ENCODE measurements around the gene HS3ST1.

HS3ST1 gene

DNA sequence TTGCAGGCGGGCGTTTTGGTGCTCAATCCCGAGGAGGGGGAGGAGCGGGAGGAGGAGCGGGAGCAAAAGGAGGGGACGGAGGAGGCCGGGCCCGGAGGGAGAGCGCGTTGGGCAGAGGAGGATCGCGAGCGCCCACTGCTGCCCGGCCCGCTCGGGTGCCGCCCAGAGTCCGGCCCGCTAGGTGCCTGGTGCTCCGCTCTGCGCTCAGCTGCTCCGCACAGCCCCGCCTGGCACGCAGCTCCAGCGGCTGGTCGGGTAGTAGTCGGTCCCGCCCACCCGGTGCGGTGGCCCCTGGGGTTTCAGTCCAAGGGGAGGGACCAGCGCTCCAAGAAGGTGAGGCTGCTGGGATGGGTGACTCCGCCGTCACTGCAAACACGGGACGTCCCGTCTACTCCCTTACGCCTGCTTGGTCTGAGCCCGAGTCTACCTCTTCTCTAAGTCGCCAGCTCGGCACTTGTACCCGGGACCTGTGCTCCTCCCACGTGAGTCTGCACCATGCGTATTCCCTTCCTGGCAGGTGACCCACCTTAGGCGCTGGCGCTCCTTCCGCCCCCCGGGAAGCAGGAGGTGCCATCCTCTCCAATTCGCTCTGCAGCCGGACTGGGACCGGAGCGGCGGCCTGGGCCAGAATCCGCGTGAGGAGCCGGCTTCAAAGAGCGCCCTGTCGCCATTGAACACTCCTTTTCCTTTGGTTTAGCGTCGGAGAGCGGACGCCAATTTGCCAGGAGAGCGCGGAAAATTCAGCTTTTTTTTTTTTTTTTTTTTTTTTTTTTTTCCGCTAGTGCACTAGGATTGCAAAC is 405 bp upstream of the HS3ST1 start:
- DNase-seq (ENCODE audit: low read depth, low spot score): no peak
- POLR2A ChIA-PET: no interaction called here
- no peak overlapping the region for H3K4me3 ChIP-seq (ENCODE audit: low read depth, low read length)

DNA sequence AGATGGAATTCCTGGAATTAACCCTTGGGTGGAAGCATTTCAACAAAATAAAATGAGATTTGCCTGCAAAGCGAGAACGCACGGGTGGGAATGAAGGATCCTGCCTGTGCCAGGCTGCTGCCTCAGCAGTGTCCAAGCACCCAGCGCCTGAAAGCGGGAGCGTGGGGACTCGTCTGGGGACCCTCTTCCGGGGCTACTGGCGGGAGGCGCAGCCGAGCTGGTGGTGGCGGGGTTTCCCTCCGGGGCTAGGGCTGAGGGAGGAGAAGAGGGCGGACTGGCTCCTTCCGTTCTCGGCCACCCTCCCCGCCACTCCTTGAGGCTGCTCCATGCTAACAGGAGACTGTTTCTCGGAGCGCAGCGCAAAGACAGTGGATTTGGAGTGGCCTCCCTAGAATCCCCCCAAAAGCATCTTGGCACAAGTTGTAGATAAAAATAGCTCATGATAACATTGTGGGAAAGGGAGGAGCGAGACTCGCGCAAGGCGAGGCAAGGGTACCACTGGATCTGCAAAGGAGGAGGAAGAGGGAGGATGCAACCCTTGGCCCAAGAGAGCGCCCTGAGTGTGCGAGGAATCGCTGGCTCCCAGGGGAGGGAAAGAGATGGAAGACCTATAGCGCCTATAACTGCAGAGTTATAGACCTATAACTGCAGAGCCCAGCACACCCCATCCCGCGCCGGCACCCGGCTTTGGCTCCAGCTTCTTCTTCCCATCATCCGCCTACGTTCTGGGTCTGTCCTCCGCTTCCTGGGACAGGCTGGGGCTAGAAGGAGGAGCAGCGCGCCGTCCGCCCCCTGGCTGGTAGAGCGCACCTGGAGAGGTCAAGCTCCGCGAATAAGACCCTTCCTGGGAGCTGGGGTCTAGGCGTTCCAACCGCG is 1.3 kb downstream of the HS3ST1 start:
- ChIA-PET CTCF (no interaction called here), POLR2A (no interaction called here)
- no peak for TF ChIP-seq CTCF (IDR thresholded peaks at IDR 0.05; ENCODE audit: insufficient read depth, low read length, missing control alignments)
- no peak for DNase-seq (ENCODE audit: low read depth, low spot score)
- H3K4me3 ChIP-seq (ENCODE audit: low read depth, low read length): no peak overlapping the region

More for the DNA sequence above, 405 bp upstream of the HS3ST1 start:
- peak; percentile 29 for TF ChIP-seq CTCF (IDR thresholded peaks at IDR 0.05; ENCODE audit: insufficient read depth, low read length, missing control alignments)
- CTCF ChIA-PET: no interaction called here

- POLR2A ChIA-PET: no interaction called here
- no peak for DNase-seq (ENCODE audit: low read depth, low spot score)
- no peak for TF ChIP-seq CTCF (IDR thresholded peaks at IDR 0.05; ENCODE audit: insufficient read depth, low read length, missing control alignments)
- H3K4me3 ChIP-seq (ENCODE audit: low read depth, low read length): no peak overlapping the region
- CTCF ChIA-PET: no interaction called here
Observed at GRCh38 chr4:11426731-11427120, 2.0 kb downstream of the HS3ST1 start.

GRCh38 chr4:11426003-11426402 is 2.7 kb downstream of the HS3ST1 start:
- DNase-seq (ENCODE audit: low read depth, low spot score): no peak
- POLR2A ChIA-PET: no interaction called here
- no peak overlapping the region for H3K4me3 ChIP-seq (ENCODE audit: low read depth, low read length)
- CTCF ChIA-PET: no interaction called here
- TF ChIP-seq CTCF (IDR thresholded peaks at IDR 0.05; ENCODE audit: insufficient read depth, low read length, missing control alignments): no peak

DNA sequence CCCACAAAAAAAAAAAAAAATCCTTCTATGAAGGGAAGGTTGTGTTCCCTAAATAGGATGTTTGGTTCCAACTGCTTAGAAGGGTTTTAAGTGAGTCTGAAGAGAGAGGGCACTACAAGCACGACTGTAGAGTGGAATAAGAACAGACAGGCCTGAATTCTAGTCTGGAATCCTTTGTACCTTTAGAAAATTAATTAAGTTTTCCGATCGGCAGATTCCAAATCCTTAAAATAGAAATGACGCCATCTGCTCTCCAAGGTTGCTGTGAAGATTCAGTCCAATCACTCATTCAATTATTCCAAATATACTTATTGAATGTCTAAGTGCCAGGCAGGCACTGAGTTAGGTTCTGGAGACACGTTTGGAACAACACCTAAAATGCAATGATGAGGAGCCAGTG is 3.8 kb downstream of the HS3ST1 start:
- TF ChIP-seq CTCF (IDR thresholded peaks at IDR 0.05; ENCODE audit: insufficient read depth, low read length, missing control alignments): no peak
- ChIA-PET CTCF (interaction anchor here (1.0 kb wide), 1 partner anchor 871 kb away, joined by 3 read pairs; no protein-coding TSS in a partner anchor), POLR2A (no interaction called here)
- H3K4me3 ChIP-seq (ENCODE audit: low read depth, low read length): no peak overlapping the region
- DNase-seq (ENCODE audit: low read depth, low spot score): no peak

DNA sequence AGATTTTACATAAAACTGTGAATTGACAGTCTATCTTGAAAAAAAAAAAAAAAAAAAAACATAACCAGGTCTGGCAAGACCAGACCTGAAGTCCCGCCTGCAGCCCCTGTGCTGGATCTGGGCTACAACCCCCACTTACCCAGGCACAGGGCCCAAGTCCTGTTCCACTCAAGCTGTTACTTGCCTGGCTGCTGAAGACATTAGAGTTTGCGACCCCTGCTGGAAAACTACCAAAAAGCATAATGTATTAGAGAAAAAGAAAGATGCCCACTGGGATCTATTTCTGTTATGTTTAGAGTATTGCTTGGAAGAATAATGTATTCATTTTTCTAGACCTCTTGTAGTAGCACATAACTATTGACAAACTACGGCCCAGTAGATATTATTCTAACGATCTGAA is 4.7 kb downstream of the HS3ST1 start:
- CTCF ChIA-PET: interaction anchor here (0.6 to 2.0 kb wide), 3 partner anchors 751 to 870 kb away, joined by 3 to 7 read pairs (median 3); no protein-coding TSS in a partner anchor

More for the DNA sequence above, 4.7 kb downstream of the HS3ST1 start:
- POLR2A ChIA-PET: no interaction called here
- DNase-seq (ENCODE audit: low read depth, low spot score): no peak
- TF ChIP-seq CTCF (IDR thresholded peaks at IDR 0.05; ENCODE audit: insufficient read depth, low read length, missing control alignments): peak; percentile 11
- no peak overlapping the region for H3K4me3 ChIP-seq (ENCODE audit: low read depth, low read length)
